ENCODE measurements around the gene GGTLC2.
"Not testable (repeated sequence)": the region's sequence is repeated elsewhere in the genome, so short reads cannot be mapped to it uniquely, and the experiment has no call there.

Gene GGTLC2

GRCh38 chr22:22667966-22668880 lies 23.8 kb downstream of the GGTLC2 start:
- DNase-seq: no peak

GRCh38 chr22:22669093-22669492 lies 24.7 kb downstream of the GGTLC2 start:
- DNase-seq: no peak

GRCh38 chr22:22670076-22670795 lies 25.8 kb downstream of the GGTLC2 start:
- no peak for DNase-seq

- no peak for DNase-seq
These were observed 27.1 kb downstream of the GGTLC2 start for GRCh38 chr22:22671506-22671905.

- DNase-seq: no peak
These were observed 28.7 kb downstream of the GGTLC2 start for GRCh38 chr22:22673099-22673498.

GRCh38 chr22:22673628-22674027 lies 29.2 kb downstream of the GGTLC2 start:
- DNase-seq: no peak

GRCh38 chr22:22674467-22674866 lies 30.1 kb downstream of the GGTLC2 start:
- no peak for DNase-seq

- no peak for DNase-seq
These were observed 34.6 kb downstream of the GGTLC2 start for GRCh38 chr22:22678970-22679369.

- DNase-seq: no peak
These were observed 36.0 kb downstream of the GGTLC2 start for GRCh38 chr22:22680396-22680795.

GRCh38 chr22:22681221-22681739 lies 36.9 kb downstream of the GGTLC2 start:
- DNase-seq: no peak

- no peak for DNase-seq
These were observed 37.8 kb downstream of the GGTLC2 start for GRCh38 chr22:22682196-22682595.

- DNase-seq: no peak
These were observed 38.6 kb downstream of the GGTLC2 start for GRCh38 chr22:22682807-22683667.

GRCh38 chr22:22683668-22684361 lies 39.4 kb downstream of the GGTLC2 start:
- DNase-seq: no peak

GRCh38 chr22:22684580-22685561 lies 40.5 kb downstream of the GGTLC2 start:
- no peak for DNase-seq

GRCh38 chr22:22685586-22685985 lies 41.2 kb downstream of the GGTLC2 start:
- no peak for DNase-seq

GRCh38 chr22:22686202-22687115 lies 42.0 kb downstream of the GGTLC2 start:
- not testable (repeated sequence) for DNase-seq

- peak in 19 of 56 donors; percentile 2 to 57 (median 15) for DNase-seq
These were observed 43.5 kb downstream of the GGTLC2 start for GRCh38 chr22:22687638-22688500.
